ENCODE results near the gene APOBR.
"Not testable (repeated sequence)": the region's sequence is repeated elsewhere in the genome, so short reads cannot be mapped to it uniquely, and the experiment has no call there.

The APOBR gene, protein sequence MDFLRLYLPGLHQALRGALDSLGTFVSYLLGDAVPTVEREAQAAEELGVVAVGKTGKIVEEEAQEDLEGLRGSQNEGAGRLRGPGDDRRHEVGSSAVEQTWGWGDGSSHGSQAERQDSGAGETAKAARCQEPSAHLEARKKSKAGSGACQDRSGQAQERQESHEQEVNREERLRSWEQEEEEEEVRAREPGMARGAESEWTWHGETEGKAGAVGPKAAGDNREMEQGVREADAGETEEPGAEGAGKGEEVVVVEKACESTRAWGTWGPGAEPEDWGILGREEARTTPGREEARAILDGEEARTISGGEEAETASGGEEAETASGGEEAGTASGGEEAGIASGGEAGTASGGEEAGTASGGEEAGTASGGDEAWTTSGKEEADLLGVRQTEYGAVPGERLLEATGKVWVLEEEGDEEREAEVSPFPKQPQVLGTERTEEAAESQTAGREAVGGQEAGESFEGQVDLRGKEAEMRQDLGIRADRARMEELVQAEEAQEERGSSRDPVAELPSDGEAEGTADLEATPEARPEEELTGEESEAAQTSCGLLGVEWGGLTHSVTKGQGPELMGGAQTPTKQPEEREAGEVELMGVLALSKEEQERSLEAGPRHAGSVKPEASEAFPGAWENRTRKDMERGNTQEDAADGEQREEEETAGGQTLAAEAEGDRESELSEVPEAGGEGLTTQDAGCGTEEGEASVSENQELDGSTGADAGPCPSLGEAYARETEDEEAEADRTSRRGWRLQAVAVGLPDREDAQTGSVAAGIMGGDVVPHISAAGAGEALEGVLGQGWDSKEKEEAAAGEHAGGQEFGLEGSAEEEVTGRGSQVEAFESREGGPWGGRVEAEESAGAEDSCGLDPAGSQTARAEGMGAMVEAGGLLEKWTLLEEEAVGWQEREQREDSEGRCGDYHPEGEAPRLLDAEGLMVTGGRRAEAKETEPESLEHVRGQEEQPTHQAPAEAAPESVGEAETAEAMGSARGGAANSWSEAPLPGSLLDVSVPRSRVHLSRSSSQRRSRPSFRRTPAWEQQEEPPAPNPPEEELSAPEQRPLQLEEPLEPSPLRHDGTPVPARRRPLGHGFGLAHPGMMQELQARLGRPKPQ
- total RNA-seq = 13.2 to 15.9 reads per million in 2 donors

DNA sequence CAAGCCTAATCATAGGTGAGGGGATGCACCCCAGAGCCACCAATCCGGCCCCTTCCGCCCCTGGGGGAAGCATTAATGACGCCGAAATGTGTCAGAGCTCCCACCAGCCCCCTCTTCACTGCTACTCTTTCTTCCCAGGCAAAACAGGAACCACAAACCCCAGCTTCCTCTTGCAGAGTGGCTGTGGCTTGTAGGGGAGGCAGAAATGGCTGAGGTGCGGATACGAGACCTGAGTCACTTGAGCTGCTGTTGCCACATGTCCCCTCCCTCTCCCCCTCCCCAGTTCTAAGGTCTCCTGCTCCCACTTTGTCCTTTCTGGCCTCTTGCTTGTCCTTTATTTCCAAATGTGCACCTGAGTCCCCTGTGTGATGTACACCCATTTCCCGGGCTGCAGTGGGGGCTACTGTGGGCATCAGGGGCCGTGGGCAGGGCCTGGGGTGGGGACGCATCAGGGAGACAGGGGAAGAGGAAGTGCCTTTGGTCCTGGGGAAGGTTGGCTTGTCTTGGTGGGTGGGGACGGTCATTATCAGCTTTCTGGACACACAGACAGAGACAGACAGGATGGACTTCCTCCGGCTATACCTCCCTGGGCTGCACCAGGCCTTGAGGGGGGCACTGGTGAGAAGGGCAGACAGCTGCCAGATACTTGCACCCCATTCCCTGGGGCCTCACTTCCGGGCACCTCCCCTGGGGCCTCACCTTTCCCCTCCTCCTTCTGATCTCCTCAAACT, at the start of gene APOBR:
Gene APOBR (plus strand): TSS at position 523 of the 731 bp plus-strand sequence. CDS start 39 bp downstream, at position 562.
- DNase-seq = peak; percentile 50 to 99 (median 81)

DNA sequence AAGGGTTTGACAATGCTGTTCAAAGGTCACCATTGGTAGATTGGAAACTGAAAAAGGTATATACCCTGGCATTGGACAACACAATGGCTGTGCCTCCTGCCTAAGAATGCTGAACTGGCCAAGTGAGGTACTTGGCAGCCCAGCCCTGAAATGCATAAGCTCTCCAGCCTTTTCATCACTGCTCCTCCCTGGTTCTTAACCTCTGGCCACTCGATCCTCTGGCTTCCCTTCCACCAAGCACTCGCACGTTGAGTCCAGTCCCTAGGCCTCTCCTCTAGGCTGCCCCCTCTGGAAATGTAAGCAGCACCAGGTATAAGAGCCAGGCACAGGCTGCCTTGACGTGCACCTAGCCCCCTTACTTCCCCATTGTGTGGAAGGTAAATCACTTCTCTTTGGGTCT, 48.1 kb upstream of the APOBR start:
- not testable (repeated sequence) for DNase-seq

DNA sequence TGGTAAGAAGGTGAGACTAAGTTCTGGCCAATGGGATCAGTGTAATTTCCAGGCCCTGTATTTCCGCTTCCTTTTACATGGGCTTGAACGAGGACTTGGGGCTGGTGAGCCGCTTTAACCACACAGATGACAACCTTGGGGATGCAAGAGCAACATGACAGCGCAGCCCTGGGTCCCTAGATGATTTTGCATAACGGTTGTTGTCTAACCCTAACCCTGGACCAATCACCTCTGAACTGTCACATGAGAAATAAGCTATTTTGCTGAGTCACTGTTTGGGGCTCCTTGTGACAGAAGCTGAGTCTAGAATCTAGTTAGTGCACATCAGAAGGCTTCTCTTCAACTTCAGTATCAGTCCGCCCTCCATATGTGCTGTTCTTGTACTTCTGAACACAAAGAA, 47.4 kb upstream of the APOBR start:
- DNase-seq = not testable (repeated sequence)

DNA sequence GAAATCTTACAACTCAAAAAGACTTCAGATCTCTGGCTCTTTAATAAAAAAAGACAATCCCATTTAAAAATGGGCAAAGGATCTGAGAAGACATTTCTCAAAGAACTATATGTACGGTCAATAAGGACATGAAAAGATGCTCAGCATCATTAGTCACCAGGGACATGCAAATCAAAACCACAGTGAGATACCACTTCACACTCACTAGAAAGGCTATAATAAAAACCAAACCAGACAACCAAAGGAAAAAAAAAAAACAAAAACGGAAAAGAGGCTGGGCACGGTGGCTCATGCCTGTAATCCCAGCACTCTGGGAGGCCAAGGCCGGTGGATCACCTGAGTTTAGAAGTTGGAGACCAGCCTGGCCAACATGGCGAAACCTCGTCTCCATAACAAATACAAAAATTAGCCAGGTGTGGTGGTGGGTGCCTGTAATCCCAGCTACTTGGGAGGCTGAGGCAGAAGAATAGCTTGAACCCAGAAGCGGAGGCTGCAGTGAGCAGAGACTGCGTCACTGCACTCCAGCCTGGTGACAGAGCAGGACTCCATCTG, 20.7 kb upstream of the APOBR start:
- no peak for DNase-seq

DNA sequence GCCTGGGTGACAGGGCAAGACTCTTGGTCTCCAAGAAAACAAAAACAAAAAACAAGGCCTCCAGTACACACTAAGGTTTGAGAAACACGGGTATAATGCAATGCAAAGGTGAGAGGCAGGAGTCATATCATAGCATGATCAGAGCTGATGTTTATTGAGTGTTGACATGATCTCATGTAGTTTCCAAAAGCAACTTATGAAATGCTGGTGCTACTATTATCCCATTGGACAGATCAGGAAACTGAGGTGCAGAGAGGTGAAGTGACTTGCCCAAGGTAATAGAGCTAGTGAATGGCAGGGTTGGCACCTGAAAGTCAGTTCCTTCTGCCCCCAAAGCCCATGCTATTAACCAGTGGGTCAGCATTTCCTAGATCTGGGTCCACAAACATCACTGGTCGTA, 19.2 kb upstream of the APOBR start:
- DNase-seq = no peak

DNA sequence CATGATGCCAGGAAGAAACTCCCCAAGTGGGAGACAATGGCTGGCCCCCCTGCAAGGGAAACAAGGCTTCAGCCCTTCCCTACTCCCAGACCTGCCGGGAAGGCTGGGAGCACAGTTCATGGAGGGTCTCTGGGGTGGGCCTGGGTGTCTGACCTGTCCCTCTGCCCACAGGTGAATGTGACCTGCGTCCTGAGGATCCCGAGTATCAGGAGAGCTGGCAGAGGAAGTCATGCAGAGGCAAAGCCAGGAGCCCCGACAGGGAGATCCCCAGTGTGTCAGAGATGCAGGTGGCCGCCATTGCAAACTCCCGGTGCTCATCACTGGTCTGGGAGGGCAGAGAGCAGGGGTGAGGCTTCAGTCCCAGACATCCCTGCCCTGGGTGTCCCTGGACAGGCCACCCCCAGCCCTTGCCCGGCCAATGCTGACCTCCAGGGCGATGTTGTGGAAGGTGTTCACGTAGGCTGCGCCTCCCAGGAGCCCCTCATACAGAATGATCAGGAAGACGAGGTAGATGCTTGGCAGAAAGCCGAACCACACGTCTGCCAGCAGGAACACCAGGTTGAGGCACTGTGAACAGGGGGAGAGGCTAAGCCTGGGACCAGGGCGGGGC, 17.0 kb upstream of the APOBR start:
- DNase-seq = no peak

DNA sequence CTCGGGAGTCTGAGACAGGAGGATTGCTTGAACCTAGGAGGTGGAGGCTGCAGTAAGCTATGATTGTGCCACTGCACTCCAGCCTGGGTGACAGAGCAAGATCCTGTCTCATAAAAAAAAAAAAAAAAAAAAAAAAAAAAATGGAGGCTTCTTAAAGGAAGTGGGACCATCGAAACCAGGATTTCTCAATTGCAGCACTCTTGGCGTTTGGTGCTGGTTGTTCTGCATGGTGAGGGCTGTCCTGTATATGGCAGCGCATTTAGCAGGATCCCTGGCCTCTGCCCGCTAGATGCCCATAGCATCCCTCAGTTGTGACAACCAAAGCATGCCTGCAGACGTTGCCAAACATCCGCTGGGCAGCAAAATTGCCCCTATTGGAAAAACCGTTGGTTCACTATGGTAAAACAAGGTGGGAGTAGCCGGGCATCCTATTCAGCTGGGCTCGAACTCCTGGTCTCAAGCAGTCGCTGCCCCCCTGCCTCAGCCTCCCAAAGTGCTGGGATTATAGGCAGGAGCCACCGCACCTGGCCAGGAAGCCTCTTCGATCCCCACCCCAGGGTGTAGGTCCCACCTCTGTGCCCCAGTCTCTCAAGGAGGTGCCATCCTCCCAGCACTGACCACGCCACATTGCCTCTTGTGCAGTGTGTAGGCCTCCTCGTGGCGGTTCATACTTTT, 15.8 kb upstream of the APOBR start:
- no peak for DNase-seq

DNA sequence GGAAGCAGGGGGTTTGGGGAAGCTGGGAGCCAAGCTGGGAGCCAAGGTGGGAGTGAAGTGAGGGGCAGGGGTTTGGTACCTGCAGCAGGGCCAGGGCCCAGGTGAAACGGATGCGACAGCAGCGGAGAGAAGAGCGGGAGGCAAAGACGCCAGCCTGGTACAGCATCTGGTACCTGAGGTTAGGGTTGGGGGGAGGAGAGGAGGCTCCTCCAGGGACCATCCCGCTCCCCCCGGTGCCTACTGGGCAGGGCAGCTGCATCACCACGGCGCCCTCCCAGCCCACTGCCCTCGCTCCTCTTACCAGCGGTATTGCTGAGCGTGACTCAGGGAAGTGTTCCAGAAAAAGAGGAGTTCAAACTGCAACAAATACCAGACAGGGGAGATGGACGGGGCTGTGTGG, 12.4 kb upstream of the APOBR start:
- DNase-seq = no peak

DNA sequence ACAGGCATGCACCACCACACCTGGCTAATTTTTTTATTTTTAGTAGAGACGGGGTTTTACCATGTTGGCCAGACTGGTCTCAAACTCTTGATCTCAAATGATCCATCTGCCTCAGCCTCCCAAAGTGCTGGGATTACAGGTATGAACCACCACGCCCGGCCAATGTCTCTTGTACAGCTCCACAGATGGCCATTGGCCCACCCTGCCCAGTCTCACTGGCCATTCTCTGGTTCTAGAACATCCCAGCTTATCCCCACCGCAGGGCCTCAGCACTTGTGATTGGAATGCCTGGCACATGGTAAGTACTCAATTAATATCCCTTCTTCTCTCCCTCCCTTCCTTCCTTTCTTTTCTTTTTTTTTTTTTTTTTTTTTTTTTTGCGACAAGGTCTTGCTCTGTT, 11.1 kb upstream of the APOBR start:
- DNase-seq = not testable (repeated sequence)

DNA sequence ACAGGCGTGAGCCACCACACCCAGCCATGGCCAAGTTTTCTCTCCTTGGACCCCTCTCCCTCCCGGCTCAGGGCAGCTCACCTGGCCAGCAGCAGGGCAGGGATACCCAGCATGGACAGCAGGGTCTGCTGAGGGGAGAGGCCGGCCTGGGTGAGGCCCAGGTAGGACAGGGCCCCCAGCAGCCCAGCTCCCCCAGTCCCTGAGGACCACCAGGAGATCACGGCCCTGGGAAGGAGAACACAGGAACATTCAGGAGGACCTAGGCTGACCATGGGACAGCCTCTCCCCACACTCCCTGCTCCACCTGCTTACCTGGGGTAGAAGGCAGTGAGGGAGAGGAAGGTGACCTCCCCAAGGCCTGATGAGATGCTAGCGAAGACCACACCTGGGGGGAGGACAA, 8.2 kb upstream of the APOBR start:
- no peak for DNase-seq

DNA sequence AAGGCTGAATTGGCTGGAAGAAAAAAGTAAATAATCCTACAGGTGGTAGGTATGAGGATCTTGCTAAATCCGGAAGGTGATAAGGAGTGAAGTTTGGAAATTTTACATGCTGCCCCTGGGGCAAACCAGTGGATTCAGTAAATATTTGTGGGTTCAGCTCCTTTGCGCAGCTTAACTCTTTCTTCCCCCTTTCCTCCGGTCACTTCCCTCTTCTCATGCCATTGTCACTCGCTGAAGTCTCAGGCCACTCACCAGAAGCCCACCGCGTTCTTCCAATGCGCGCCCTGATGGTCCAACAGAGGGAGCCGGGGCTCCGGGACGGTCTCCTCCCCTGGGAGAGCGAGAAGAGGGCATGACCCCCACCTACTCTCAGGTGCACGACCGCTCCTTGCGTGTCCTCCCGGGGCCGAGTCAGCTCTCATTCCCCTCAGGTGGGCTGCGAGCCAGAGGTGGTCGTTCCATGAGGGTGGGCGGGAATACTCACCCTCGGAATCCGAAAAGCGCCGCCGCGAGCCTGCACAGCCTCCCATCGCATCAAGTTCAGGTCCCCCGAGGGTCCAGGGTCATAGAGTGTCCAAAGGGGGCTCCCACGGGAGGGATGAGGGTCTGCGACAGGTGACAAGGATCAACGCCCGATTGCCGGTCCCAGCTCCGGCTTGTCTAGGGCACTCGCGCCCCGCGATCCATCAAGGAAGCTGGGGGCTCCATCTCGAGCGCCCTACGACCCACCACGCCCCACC, 3.0 kb upstream of the APOBR start:
- no peak for DNase-seq

DNA sequence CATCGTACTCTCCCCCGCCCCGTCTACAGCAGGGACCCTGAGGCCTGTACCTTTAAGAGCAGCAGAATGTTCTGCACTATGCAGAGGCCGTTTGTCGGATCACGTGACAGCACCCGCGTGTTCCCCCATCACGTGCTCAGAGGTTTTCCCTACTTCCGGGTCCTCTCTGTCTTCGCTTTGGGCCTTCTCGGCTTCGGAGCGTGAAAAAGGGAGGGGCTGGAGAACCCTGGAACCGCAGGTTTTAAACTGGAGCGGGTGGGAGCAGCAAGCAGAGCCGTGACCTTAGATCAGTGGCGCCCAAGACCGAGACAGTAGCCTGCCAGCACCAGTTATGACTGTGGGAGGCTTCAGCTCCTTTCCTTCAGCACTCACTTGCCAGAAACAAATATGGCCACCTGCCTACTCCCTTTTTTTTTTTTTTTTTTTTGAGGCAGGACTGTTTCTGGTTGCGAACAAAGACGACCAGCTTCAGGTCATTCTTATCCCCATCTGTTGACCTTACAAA, 2.4 kb upstream of the APOBR start, which contains the start of gene CLN3:
Gene CLN3 (minus strand): TSS at position 105 of the 505 bp plus-strand sequence. CDS start 315 bp downstream, outside the sequence.
- DNase-seq = peak; percentile 55 to 98 (median 81)

DNA sequence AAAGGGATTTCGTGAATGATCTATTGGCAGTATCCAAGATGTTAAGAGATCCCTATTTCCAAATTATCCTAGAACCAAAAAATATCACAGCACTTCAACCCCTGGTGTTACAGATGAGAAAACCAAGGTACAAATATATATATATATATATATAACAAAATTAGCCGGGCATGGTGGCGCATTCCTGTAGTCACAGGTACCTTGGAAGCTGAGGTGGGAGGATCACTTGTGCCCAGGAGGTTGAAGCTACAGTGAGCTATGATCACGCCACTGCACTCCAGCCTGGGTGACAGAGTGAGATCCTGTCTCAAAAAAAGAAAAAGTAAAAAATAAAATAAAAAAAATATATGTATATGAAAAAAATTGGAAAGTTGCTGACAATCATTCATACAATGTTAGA, 1.9 kb upstream of the APOBR start:
- peak in 1 of 5 experiments; percentile 37 for DNase-seq

DNA sequence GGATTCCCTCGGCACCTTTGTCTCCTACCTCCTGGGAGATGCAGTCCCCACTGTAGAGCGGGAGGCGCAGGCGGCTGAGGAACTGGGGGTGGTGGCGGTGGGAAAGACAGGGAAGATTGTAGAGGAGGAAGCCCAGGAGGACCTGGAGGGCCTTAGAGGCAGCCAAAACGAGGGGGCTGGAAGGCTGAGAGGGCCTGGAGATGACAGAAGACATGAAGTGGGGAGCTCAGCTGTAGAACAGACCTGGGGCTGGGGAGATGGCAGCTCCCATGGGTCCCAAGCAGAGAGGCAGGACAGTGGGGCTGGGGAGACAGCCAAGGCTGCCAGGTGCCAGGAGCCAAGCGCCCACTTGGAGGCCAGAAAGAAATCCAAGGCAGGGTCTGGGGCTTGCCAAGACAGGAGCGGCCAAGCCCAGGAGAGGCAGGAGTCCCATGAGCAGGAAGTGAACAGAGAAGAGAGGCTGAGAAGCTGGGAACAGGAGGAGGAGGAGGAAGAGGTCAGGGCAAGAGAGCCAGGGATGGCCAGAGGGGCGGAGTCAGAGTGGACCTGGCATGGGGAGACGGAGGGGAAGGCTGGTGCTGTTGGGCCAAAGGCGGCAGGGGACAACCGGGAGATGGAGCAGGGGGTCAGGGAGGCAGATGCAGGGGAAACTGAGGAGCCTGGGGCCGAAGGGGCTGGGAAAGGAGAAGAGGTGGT, 803 bp downstream of the APOBR start:
- DNase-seq = no peak

DNA sequence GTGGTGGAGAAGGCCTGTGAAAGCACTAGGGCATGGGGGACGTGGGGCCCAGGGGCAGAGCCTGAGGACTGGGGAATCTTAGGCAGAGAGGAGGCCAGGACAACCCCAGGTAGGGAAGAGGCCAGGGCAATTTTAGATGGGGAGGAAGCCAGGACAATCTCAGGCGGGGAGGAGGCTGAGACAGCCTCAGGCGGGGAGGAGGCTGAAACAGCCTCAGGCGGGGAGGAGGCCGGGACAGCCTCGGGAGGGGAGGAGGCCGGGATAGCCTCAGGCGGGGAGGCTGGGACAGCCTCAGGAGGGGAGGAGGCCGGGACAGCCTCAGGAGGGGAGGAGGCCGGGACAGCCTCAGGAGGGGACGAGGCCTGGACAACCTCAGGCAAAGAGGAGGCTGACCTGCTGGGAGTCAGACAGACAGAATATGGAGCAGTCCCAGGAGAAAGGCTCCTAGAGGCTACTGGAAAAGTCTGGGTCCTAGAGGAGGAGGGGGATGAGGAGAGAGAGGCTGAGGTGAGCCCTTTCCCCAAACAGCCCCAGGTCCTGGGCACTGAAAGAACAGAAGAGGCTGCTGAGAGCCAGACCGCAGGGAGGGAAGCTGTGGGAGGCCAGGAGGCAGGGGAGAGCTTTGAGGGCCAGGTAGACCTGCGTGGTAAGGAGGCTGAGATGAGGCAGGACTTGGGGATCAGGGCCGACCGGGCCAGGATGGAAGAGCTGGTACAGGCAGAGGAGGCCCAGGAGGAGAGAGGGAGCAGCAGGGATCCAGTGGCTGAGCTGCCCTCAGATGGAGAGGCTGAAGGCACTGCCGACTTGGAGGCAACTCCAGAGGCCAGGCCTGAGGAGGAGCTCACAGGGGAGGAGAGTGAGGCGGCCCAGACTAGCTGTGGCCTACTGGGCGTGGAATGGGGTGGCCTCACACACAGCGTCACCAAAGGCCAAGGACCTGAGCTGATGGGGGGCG, 1.6 kb downstream of the APOBR start:
- DNase-seq = no peak

DNA sequence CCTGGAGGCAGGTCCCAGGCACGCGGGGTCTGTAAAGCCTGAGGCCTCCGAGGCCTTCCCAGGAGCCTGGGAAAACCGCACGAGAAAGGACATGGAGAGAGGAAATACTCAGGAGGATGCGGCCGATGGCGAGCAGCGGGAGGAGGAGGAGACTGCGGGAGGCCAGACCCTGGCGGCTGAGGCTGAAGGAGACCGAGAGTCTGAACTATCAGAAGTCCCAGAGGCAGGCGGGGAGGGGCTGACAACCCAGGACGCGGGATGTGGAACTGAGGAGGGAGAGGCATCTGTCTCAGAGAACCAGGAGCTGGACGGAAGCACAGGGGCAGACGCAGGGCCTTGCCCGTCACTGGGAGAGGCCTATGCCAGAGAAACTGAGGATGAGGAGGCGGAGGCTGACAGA, 2.4 kb downstream of the APOBR start:
- no peak for DNase-seq

DNA sequence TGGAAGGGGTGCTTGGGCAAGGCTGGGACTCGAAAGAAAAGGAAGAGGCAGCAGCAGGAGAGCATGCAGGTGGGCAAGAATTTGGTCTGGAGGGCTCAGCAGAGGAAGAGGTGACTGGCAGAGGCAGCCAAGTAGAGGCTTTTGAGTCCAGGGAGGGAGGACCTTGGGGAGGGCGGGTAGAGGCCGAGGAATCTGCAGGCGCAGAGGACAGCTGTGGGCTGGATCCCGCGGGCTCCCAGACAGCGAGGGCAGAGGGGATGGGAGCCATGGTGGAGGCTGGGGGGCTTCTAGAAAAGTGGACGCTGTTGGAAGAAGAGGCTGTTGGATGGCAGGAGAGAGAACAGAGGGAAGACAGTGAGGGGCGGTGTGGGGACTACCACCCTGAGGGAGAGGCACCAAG, 2.9 kb downstream of the APOBR start:
- DNase-seq = no peak

All from T-helper 2 cell (primary cell).